NCI-H1436 treated with DMSO at 0.1 percent for 48 hours (cell line): Measurements from ENCODE around the gene CFAP141.
"Not testable (repeated sequence)": the region's sequence is repeated elsewhere in the genome, so short reads cannot be mapped to it uniquely, and the experiment has no call there.

Source experiments
- DNase-seq: peaks from one replicate; lab custom pipeline; 2025; lab: John Stamatoyannopoulos, UW

Gene CFAP141

DNA sequence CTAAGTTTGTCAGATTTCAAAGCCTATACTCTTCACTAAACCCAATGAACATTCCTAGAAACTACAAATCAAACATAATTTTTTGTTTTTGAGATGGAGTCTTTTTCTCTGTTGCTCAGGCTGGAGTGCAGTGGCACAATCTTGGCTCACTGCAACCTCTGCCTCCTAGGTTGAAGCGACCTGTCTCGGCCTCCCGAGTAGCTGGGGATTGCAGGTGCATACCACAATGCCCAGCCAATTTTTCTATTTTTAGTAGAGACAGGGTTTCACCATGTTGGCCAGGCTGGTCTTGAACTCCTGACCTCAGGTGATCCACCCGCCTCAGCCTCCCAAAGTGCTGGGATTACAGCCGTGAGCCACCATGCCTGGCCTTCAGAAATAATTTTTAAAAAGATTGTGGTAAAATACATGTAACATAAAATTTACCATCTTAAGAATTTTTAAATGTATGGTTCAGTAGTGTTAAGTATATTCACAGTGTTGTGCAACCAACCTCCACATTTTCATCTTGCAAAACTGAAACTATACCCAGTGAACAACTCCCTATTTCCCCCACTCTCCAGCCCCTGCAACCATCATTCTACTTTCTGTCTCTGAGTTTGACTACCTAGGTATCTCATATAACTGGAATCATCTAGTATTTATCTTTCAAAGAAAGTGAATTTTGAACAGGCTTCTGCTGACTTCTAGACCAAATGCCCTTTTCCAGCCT is 2.7 kb upstream of the CFAP141 start:
- no peak for DNase-seq

DNA sequence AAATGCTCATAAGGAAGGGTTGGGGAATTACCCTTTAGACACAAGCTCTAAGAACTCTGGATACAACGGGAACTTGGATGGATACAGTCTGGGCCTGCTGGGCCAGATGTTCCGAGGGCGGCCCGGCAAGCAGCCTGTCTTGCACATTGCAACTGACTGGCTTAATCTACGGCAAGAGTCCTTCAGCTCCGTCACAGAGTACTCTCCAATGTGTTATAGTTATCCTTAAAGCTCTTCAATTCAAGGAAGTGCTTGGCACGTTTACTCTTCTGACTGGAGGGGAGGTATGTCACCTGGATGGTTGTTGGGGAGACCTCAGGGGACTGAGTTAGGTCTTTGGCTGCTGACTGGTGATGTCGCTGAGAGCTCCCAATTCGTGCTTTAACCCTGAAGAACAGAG is 1.1 kb upstream of the CFAP141 start:
- no peak for DNase-seq

DNA sequence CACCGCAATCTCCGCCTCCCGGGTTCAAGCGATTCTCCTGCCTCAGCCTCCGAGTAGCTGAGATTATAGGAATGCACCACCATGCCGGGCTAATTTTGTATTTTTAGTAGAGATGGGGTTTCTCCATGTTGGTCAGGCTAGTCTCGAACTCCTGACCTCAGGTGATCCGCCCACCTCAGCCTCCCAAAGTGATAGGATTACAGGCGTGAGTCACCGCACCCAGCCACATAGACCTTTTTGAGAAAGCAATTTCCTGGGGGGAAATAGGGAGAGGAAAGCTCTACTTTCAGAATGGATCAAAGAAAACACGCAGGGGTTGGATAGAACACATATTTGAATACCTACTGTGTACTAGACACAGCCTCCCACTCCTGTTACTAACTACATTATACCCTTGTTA is 355 bp downstream of the CFAP141 start:
- not testable (repeated sequence) for DNase-seq

DNA sequence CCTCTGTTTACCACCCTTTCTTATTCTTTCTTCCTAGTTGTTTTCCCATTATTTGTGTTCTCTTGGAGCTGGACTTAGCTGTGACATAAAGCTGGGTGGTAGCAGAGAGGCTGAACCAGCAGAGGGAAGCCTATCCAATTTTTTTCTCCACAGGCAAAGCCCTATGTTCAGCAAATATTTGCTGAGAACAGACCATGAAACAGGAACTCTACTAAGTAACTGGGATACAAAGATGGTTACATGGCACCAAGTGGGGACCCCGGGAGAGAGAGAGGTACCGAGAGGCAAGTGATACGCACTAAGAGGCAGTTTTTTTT is 6.6 kb downstream of the CFAP141 start:
- DNase-seq: no peak

DNA sequence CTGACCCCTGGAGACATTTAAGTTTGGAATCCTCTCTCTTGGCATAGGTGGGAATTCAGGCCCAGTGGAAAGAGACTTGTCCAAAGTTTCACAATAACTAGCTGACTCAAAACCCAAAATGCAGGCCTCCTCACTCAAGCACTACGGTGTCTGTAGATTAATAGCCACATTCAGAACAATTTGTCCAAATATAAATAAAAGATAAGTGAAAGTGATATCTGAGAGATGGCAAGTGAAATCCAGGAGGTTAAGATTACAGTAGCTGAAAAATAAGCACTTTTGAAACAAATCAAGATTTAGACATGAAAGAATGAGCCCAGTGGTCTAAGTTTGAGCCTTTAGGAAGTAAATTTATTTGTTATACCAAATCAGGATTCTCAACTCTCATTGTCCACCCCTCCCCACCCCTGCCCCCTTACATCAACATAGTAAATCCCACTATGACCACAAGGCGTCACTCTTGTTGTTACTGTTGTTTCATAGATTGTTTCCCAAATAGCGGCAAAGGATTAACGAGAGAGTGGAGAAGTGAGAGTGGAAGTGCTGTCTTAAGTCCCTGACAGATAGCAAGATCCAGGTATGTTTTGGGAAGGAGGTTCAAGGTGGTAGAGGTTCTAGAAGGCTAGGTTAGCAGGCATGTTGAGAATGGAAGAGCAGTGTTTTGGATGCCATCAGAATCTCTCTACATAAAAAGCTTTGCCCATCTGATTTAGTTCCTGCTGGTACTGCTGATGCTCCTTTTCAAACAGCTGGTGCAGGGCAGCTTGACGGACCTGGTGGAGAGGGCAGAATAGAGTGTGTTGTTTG is 7.2 kb downstream of the CFAP141 start:
- no peak for DNase-seq

DNA sequence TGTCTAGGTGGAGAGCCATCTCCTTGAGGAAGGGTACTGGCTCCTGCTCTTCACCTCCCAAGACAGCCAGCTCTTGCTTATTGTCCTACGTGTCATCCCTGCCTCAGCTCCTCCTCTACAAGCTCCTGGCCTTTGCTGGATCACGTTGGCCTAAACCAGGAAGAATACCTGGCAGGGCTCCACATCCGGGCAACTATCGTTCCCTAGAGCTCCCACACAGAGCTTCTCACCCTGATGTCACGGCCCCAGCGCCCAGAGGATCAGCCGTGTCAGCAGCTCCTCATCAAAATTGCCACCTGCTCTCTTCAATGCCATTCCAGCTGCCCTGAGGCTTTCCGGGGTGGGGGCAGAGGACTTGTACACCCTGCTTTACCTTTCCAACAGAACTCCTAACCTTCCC is 12.3 kb downstream of the CFAP141 start:
- DNase-seq: no peak

DNA sequence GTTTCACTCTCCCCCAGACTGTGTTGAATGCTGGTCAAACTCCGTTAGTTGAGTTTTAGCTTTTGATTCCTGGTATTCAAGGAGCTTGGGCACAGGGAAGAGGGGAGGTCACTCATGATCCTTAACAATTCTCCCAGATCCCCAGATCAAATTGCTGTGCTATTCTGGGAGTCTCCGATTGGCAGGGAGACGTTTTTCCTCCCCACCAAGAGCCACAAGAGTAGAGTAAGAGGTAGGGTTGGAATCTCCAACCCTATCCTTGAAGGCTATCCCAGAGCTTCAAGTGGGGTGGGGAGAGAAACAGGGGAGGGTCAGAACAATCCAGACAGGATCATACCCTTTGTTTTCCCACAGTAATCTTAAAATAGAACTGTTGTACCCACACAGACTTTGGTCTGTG is 13.7 kb downstream of the CFAP141 start:
- DNase-seq: no peak

DNA sequence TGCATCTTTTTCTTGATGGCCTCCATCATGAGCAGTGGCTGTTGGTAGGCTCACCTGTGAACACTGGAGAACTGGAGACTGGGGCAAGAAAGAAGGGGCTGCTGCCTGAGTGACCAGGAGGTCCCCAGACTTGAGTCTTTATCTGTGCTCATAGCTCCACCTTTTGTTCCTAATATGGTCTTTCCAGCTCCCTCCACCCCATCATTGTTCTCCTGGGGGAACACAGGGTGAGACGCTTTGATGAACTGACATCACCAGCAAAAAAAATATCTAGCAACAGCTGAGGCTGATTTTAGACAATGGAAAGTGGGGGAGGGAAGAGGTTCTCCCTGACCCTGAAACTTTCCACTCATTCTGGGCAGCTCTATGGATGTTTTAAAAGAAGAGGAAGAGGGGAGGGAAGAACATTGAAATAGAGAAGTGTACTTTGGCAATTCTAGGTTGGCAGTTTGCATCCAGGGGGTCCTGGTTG is 14.1 kb downstream of the CFAP141 start, which contains the start of gene TPM3:
Gene TPM3, minus strand, starts transcription at position 111 of the 472 bp plus-strand sequence. Its CDS starts 82 bp downstream, at position 29.
- DNase-seq: no peak

DNA sequence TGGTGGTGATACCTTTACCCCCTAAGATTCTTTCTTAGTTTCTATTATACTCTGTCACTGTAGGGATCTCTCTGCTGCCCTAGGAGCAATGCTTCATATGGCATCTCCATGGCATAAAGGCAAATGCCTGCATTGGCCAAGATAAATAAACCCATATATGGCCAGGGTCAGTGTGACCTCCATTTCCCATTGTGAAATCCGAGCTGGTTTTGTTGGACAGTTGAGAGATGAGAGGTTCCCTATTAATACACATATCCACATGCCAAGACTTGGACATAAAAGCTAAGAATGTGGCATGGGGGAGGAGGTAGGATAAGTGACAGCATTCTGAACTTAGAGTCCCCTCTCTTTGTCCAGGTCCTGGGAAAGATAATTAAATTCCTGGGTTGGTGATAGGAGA is 15.6 kb downstream of the CFAP141 start:
- DNase-seq: no peak

DNA sequence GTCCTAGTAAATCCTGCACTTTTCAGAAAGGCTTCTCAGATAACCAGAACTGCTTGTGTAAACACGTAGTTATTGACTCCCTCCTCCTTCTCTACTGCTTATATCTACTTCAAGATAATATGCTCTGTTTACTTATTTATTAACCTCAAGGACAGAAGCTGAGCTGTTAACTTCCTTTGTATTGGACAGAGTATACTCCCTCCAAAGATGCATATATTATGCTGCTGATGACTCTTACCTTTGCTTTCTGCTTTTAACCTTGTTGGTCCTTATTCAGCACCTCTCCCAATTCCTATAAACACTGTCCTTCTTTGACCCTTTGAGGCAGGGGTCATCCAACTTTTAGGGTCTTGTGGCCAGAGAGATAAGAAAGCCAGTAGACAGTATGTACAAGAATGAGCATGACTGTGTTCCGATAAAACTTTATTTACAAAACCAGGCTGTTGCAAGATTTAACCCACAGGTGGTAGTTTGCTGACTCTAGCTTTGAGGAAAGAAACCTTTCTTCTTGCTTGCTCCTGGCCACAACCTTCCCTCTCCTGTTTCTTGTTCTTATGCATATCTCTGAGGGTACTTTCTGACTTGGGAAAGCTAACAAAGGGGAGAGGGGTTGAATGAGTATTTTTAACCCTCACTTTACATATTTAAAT is 19.2 kb downstream of the CFAP141 start:
- DNase-seq: no peak

DNA sequence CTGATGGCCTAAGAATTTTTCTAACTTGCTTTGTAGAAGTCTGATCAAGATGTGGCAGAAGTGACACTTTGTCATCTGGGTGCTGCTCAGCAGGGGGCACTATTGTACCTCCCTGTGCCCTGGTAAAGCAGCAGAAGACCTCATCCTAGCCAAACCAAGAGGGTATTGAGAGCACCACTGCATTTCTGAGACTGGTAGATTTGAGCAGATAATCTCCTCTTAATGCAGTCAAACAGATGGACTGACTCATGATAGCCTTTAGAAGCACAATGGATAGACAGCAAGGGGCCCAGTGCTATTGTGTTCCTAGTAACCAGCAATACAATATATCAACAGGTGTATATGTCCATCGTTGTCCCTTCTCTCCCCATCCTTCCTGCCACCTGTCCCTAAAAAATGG is 20.0 kb downstream of the CFAP141 start:
- no peak for DNase-seq

DNA sequence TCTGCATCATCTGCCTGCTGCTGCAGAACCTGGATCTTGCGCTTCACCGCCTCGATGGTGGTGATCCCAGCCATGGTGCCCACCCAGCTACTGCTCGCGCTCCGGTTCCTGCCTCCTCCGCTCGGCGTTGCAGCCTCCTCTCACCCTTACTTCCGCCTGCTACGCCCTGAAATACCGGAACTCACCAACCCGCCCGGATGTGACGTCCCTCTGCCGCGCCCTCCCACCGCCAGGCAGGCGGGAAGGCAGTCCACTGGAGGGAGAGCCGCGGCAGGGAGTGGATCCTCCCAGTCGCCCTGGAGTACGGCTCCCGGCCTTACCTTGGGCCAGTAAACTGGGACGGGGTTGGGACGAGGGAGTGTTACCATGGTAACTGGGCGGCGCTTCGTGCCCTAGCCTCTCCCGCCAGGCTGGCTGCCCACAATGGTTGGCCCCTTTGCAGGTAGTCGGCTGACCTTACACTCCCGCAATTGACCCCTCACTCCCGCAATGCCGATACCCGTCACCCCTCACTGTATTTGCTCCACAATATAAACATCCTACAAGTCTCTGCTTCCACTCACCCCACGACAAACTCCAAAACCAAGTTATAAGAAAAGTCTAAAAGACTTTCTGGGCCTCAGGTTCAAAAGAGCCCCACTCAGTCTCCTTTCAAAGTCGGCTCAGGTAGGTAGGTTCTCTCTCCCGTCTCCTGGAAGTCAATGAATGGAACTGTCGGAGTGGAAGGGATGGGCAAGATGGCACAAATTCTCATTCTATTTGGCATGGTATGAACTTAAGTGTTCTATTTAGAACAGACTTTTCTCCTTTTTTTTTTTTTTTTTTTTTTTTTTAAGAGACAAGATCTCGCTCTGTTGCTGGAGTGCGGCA is 22.9 kb downstream of the CFAP141 start:
- peak; percentile 77 for DNase-seq

DNA sequence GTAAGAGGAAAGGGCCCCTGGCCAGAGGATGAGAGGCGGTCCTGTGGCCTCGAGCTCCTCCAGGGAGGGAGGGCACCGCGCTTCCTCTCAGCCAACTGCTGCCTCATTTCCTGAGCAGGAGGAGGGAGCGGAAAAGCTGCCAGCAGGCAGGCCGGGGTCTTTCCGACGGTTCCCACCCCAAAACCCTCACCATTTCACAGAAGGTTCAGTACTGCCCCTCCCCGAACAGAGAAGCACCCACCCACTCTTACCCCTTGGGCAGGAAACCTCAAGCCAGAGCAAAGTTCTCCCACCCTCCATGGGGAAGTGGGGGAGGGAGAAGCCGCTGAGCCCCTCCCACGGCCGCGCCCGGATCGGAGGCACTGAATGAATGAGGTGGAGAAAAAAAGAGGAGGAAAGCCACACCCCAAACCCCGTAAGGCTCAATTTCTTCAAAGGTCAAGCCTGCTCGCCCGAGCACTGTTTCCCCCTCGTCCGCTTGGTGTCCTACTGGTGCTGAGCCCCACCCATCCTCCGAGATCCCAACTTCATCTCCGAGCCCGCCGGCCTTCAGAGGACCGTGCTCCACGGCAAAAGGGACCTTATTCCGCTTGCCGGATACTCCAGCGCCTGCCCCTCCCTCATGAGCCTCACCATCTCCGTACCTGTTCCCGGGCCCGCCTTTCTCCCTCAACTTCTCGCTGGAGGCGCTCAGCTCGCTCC is 23.6 kb downstream of the CFAP141 start:
- DNase-seq: no peak

DNA sequence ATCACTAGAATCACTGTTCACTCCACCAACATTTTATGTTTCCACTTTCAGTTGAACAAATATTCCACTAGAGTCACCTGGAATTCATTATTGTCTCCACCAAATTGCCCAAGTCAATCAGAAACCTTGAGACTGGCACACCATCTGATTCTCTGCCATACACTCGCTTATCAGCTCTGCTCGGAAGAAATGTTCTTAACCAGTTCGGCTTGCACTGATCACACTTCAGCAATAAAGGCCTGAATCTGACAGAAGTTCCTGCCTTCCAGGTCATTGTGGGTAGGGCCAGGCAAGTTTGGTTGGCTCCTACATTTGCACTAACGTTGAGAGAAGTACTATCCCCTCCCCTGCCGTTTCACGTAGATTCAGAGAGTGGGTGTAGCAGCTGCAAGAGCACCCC is 24.2 kb downstream of the CFAP141 start:
- no peak for DNase-seq

DNA sequence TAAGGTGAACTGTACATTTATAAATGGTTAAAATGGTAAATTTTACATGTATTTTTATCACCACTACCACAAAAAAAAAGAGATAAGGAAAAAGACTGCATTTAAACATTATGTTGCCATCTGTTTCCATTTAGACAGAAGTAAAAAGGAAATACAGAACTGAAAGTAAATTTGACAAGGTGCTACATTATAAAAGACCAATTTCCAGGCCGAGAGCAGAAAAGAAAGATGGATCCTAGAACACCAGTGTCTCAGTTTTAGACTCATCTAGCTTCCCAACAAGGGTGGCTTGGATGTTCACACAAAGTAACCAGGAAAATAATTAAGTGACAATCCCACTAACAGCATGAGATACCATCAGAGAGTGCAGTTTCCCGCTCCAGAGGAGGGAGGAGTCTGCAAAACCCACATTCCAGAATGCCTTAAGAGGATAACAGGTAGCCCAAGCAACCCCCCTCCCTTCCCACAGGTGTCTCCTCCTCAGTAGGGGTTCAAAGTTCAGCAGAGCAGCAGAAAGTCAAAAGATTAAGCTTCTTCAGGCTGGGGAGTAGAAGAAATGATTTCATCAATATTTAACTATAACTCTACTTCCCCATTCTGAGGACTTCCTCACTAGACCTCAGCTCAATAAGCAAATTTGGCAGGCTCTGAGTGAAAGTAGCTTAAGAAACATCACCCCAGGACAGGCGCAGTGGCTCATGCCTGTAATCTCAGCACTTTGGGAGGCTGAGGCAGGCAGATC is 26.0 kb downstream of the CFAP141 start:
- no peak for DNase-seq

DNA sequence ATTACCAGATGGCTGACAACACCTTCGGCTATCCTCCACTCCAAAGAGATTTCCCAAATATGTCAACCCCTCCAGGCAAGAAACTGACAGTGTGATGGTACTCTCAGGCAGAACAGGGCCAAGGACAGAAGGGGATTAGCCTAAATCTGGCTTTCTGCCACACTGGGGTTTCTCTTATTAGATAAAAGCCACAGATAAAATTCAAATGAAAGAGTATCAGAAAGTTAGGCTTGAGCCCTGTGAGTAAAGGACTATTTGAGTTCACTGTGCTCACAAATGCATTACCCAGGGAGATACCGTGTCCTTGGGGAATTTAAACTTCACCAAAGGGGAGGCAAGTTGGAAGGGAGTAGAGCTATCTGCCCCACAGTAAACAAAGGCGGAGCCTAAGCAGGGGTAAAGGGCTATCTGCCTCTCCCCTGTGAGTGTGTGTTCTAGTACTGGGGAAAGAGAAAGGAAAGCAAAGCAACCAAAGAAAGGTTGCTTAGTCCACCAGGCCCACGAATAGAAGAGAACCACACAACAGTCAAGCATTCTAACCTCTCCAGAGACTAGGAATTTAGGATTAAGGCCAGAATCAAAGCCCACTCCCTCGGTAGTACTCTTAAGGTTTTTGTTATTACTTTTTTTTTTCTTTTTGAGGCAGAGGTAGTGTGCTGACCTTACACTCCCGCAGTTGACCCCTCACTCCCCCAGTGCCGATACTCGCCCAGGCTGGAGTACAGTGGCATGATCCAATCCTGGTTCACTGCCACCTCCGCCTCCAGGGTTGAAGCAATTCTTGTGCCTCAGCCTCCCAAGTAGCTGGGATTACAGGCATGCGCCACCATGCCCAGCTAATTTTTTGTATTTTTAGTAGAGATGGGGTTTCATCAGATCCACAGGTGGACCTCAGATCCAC is 27.0 kb downstream of the CFAP141 start:
- no peak for DNase-seq

DNA sequence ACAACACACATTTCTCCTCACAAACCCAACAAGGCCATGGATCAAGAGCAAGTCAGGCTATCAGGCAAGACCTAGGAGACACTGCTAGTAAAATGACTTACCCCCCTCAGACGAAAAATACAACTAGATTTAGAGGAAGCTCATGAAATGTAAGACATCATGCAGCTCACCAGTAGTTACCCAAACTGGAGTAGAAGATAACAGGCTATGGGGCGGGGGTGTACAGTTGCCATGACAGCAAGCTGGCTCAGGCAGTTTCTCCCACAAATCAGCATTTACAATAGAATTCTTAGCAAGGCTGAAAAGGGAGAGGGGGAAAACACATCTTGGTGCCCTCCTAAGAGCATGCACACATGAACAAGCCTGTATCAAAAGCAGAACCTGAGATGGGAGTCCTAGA is 28.1 kb downstream of the CFAP141 start:
- DNase-seq: no peak

DNA sequence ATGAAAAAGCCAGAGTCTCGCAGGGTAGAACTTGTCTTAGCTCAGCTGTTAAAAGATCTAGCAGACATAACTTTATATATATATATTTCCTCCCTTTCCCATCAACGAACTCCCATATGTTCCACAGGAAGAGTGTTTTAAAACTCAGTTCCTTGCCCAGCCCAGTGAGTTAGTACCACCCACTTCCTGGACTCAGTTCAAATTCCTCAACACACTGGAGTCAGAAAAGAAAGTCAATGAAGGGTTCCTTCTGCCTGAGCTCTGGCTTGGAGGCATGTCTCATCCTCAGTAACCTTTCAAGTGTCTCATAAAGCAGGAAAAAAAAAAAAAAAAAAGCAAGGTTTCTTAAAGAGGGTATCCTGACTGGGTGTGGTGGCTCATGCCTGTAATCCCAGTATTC is 29.8 kb downstream of the CFAP141 start:
- no peak for DNase-seq

DNA sequence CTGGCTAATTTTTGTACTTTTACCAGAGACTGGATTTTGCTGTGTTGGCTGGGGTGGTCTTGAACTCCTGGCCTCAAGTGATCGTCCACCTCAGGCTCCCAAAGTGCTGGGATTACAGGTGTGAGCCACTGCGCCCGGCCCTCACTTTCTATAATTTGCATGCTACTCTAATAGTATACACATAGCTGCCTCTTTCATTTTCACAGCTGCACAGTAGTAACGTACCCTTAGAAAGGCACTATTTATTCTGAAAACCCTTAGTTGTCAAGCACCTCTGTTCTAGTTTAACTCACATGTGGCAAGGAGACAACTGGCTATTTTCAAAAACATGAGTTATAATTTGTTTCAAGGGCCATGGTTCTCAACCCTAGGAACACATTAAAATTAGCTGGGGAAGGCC is 31.5 kb downstream of the CFAP141 start:
- DNase-seq: no peak

DNA sequence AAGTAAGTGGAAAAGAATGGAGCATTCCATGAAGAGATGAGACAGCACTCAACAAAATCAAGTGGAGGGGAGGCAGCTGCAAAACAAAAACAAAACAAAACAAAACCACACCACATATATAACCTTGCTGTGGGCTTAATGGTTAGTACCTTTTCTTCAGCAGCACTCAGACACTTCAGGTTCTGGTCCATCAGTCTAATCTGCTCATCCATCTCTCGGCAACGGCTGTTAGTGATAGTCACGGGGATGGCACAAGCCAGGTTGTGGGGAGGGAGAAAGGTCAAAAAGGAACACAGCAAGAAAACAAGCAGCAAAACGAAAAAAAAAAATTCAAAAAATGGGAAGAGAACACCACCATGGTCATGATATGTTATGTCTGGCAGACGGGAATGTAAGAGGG is 34.3 kb downstream of the CFAP141 start:
- DNase-seq: no peak
